ENCODE results near the gene S100P.

Gene S100P

GRCh38 chr4:6710282-6710681 is 16.6 kb downstream of the S100P start:
- H3K4me2 ChIP-seq (ENCODE audit: insufficient read depth, low read length) = peak overlapping the region; percentile 87
- H3K9me3 ChIP-seq (ENCODE audit: insufficient read depth, low read length, severe bottlenecking) = no peaks in the 10 kb centered on the region
- peaks cover 50% of the 10 kb centered on the region for H3K79me2 ChIP-seq (ENCODE audit: insufficient read depth, low read length)
- peak overlapping the region; percentile 83 for H3K9ac ChIP-seq (ENCODE audit: low read depth, low read length)
- H3K36me3 ChIP-seq (ENCODE audit: insufficient read depth, low read length) = peaks cover 30% of the 10 kb centered on the region
- peaks cover 40% of the 10 kb centered on the region for H3K4me1 ChIP-seq (ENCODE audit: insufficient read depth, low read length)
- H2AFZ ChIP-seq (ENCODE audit: low read depth, low read length) = peak overlapping the region; percentile 78
- H3K27me3 ChIP-seq (ENCODE audit: insufficient read depth, low read length, poor library complexity) = no peaks in the 10 kb centered on the region
- DNase-seq (no peak), ATAC-seq (ENCODE audit: insufficient read depth, low read depth) (peak; percentile 8; the same call in 1 of the 3 replicates)
- H3K4me3 ChIP-seq (ENCODE audit: low read depth in 1 of 2, low read length in 2 of 2) = peak overlapping the region; percentile 71 to 76; a peak in 3 of 4 replicates
- TF ChIP-seq CTCF (IDR thresholded peaks at IDR 0.05; ENCODE audit: borderline replicate concordance, extremely low read depth, low read length, poor library complexity, severe bottlenecking) = no peak
- no peak for TF ChIP-seq EZH2 (IDR thresholded peaks at IDR 0.05; ENCODE audit: borderline replicate concordance, low read depth, low read length, severe bottlenecking)
- peak overlapping the region; percentile 56 for H3K27ac ChIP-seq (ENCODE audit: low read length)
- H4K20me1 ChIP-seq (ENCODE audit: insufficient read depth, low read length) = peaks cover 18% of the 10 kb centered on the region; the same call in 1 of the 2 replicates

GRCh38 chr4:6710996-6711395 is 17.3 kb downstream of the S100P start:
- DNase-seq (no peak), ATAC-seq (ENCODE audit: insufficient read depth, low read depth) (no peak)
- no peak overlapping the region for H3K4me3 ChIP-seq (ENCODE audit: low read depth in 1 of 2, low read length in 2 of 2)
- H4K20me1 ChIP-seq (ENCODE audit: insufficient read depth, low read length) = peaks cover 18% of the 10 kb centered on the region; the same call in 1 of the 2 replicates
- no peaks in the 10 kb centered on the region for H3K9me3 ChIP-seq (ENCODE audit: insufficient read depth, low read length, severe bottlenecking)
- H3K79me2 ChIP-seq (ENCODE audit: insufficient read depth, low read length) = peaks cover 43% of the 10 kb centered on the region
- peaks cover 27% of the 10 kb centered on the region for H3K36me3 ChIP-seq (ENCODE audit: insufficient read depth, low read length)
- TF ChIP-seq CTCF (IDR thresholded peaks at IDR 0.05; ENCODE audit: borderline replicate concordance, extremely low read depth, low read length, poor library complexity, severe bottlenecking) (no peak), EZH2 (IDR thresholded peaks at IDR 0.05; ENCODE audit: borderline replicate concordance, low read depth, low read length, severe bottlenecking) (no peak)
- no peaks in the 10 kb centered on the region for H3K27me3 ChIP-seq (ENCODE audit: insufficient read depth, low read length, poor library complexity)
- no peak overlapping the region for H3K9ac ChIP-seq (ENCODE audit: low read depth, low read length)
- H2AFZ ChIP-seq (ENCODE audit: low read depth, low read length) = no peak overlapping the region
- H3K4me1 ChIP-seq (ENCODE audit: insufficient read depth, low read length) = peaks cover 45% of the 10 kb centered on the region
- H3K27ac ChIP-seq (ENCODE audit: low read length) = no peak overlapping the region
- peak overlapping the region; percentile 87 for H3K4me2 ChIP-seq (ENCODE audit: insufficient read depth, low read length)

- no peak for DNase-seq
Measured at GRCh38 chr4:6714954-6715353, 21.3 kb downstream of the S100P start.

More at GRCh38 chr4:6714954-6715353, 21.3 kb downstream of the S100P start:
- Histone ChIP-seq H4K20me1 (ENCODE audit: insufficient read depth, low read length) (peaks cover 21% of the 10 kb centered on the region), H3K27ac (ENCODE audit: low read length) (no peak overlapping the region), H3K27me3 (ENCODE audit: insufficient read depth, low read length, poor library complexity) (no peaks in the 10 kb centered on the region), H3K9ac (ENCODE audit: low read depth, low read length) (no peak overlapping the region), H3K9me3 (ENCODE audit: insufficient read depth, low read length, severe bottlenecking) (no peaks in the 10 kb centered on the region), H3K36me3 (ENCODE audit: insufficient read depth, low read length) (no peaks in the 10 kb centered on the region; the same call in 1 of the 2 replicates), H3K4me1 (ENCODE audit: insufficient read depth, low read length) (peaks cover 37% of the 10 kb centered on the region), H3K79me2 (ENCODE audit: insufficient read depth, low read length) (peaks cover 27% of the 10 kb centered on the region), H2AFZ (ENCODE audit: low read depth, low read length) (peak overlapping the region; percentile 93), H3K4me3 (ENCODE audit: low read depth in 1 of 2, low read length in 2 of 2) (peak overlapping the region in 1 of 2 experiments; percentile 93; a peak in 1 of 4 replicates), H3K4me2 (ENCODE audit: insufficient read depth, low read length) (peak overlapping the region; percentile 97; the same call in 1 of the 2 replicates)
- TF ChIP-seq CTCF (IDR thresholded peaks at IDR 0.05; ENCODE audit: borderline replicate concordance, extremely low read depth, low read length, poor library complexity, severe bottlenecking) (no peak), EZH2 (IDR thresholded peaks at IDR 0.05; ENCODE audit: borderline replicate concordance, low read depth, low read length, severe bottlenecking) (no peak)
- no peak for ATAC-seq (ENCODE audit: insufficient read depth, low read depth)

Measured in DND-41 (cell line).